ENCODE measurements around the gene RINT1. TPM values are rescaled to one million over a fixed set of nuclear protein-coding genes. Genes with fewer than 3 reads are reported as not detected.

Gene RINT1
- total RNA-seq, 1 donor from 2014 or later, result 12.5 TPM

DNA sequence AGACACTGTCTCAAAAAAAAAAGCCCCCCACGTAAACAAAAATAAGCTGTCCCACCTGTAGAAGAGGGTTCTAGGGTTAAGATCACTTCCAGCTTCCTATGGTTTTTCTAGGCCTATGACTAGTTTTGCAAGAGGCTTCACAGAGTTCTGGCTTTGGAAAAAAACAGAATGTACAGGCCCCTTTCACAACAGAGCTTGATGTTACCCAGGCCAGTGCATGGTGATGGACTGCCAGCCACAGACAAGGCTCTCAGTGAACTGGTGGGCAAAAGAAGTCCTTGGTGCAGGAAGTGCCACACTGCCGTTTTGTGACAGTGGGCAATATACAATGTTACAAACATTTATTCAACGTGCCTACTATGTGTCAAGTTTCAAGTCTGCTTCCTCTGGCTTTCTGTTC, 67.5 kb downstream of the RINT1 start:
- no peak for DNase-seq (ENCODE audit: low spot score)

DNA sequence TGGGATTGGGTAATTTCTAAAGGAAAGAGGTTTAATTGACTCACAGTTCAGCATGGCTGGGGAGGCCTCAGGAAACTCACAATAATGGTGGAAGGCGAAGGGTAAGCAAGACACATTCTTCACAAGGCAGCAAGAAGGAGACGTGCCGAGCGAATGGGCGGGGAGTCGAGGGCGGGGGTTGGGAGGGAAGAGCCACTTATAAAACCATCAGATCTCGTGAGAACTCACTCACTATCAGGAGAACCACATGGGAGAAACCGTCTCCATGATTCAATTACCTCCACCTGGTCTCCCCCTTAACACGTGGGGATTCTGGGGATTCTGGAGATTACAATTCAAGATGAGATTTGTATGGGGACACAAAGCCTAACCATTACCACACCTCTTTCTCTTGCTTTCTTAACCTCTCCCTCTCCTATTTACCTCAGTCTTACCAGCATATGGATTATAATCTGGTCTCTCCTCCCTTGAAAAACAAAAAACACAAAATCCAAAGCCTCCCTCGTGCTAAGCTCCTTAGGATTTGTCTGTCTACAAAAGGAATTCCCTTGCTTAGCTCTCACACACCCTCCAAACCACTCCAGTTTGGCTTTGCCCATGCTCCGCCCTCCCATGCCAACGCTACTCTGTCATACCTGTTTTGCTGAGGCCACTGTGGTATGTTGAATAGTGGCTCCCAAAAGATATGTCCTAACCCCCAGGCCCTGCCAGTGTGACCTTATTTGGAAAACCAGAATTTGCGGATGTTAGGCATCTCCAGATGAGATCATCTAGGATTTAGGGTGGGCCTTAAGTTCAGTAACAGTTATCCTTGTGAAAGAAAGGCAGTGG, 68.9 kb downstream of the RINT1 start:
- no peak for DNase-seq (ENCODE audit: low spot score)

DNA sequence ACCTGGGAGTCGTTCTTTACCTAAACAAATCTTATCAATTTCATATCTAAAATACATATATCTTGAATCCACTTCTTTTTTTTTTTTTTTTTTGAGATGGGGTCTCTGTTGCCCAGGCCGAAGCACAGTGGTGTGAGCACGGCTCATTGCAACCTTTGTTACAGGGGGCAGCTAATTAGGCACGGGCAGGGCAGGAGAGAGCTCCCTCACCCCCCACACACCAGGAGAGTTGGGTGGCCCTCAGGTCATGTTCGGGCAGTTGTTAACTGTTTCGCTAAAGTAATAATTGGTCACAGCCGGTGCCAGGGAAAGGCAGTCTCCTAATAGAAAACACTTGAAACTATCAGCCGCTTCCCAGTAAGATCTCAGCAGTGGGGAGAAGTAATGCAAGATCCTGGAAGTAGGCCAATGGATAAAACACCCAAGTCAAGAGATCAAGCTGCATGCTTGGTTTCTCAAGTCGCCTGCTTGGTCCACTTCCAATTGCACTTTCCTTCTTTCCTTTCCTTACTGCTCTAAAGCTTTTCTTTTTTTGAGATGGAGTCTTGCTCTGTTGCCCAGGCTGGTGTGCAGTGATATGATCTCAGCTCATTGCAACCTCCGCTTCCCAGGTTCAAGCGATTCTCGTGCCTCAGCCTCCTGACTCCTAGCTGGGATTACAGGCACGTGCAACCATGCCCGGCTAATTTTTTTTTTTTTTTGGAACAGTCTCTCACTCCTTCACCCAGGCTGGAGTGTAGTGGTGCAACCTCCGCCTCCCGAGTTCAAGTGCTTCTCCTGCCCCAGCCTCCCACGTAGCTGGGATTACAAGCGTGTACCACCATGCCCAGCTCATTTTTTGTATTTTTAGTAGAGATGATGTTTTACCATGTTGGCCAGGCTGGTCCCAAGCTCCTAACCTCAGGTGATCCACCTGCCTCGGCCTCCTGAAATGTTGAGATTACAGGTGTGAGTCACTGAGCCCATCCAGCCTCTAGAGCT, 70.6 kb downstream of the RINT1 start:
- DNase-seq (ENCODE audit: low spot score), result no peak

DNA sequence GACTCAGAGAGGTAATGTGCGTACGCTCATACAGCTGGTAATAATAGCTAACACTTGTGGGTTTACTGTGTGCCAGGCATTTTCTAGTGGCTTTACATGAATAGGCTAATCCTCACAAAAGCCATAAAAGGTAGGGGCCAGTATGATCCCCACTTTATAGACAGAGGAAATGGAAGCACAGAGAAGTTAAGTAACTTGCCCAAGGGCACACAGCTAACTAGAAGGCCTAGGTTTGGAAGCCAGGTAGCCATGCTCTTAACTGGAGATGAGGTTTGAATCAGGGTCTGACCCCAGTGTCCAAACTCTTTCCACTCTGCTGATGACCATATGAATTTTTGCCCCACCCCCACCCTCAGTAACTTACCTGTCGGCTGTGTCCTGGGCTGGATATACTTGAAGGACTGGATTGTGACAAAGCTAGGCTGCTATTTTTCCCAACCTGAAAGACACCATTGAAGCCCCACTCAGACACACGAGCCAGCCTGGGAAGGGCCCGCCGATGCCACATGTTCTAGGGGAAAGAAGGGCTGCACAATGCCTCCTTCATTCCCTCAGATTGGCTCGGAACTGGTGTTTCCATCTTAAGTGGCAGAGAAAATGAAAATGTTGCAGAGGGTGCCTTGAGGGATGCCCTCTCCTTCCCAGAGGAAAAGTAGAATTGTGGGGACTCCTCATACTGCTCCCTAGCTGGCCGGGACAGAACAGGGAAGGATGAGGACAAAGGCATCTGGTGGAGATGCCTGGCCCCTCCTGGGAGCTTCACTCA, 78.3 kb downstream of the RINT1 start:
- DNase-seq (ENCODE audit: low spot score), result no peak

DNA sequence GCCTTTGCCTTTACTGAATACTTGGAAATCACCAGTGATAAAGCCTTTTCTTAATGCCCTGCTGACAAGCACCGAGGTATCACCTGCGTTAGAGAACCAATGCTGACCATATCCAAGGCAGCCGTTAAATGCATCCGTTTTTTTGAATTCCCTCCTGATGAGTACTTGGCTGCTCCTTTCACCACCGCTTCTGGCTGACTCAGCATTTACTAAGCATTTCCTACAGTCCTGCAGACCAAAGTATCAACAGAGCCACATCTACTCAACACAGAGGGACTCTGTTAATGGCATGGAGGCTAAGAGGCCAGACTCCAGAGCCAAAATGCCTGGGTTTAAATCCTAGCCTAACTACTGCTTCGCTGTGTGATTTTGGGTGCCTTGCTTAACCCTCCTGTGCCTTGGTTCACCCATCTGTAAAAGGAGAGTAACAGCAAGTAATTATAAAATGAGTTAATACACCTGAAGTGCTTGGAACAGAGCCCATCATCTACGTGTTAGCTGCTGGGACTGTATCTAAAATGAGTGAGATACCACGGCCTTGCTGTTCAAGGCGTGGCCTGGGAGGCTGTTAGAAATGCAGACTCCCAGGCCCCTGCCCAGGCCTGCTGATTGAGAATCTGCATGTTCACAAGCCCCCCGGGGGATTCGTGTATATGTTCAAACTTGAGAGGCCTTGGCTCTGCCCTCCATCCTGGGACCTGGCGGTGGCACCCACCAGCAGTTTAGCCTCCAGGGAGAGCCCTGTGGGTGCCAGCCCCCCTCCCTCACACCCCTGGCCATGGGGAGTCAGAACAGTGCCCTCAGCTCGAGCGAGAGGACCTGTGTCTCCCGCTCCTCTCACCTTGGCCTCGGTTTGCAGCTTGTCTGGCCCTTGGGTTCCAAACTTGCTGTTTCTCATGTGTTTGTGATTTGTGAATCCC, 80.1 kb downstream of the RINT1 start:
- no peak for DNase-seq (ENCODE audit: low spot score)

DNA sequence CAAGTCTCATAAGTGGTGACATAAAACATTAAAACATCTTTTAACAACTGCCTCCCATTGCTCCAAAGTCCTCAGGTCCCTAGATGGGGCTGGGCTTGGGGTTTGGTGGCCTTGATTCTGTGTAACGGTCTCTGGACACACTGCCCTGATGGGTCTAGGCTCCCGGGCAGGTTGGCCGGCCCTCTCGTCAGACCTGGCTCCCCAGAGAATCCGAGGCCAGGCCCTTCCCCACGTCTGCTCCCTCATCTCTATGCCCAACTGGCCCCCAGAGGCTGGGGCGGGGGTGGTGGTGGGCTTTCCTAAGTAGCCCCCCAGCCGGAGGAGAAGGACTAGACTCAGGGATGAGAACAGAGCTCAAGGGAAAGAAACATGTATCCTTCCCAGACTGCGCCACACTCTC, 80.8 kb downstream of the RINT1 start:
- no peak for DNase-seq (ENCODE audit: low spot score)

DNA sequence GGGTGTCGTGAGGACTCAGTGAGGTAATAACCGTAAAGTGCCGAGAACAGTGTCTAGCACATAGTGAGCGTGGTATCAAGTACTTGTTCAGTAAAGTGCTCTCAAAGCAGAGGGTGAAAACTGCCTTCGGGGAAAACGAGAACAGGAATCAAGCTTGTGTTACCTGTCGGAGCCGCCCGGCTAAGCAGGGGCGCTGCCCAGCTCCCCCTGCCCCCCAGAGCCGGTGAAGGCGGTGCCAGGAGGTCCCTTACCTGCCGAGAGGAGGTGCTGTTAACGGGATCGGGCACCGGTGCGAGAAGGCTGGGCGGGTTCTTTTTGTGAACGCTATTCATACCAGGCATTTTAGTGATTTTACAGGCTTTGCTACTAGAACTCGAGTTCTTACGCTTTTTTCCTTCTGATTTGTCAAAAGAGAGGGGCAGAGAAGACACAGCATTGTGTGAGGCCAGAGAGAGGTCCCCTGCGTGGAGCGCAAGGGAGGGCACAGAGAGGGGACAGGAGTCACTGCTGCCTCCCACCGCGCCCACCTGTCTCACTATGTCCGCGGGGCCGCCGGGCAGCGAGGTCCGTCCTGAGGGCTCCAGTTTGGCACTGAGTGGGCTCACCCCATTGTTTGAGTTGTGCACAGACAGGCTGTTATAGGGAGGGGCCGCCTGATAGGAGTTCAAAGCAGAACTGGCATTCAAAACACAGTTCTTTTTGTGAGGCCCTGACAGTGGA, 81.8 kb downstream of the RINT1 start:
- no peak for DNase-seq (ENCODE audit: low spot score)

DNA sequence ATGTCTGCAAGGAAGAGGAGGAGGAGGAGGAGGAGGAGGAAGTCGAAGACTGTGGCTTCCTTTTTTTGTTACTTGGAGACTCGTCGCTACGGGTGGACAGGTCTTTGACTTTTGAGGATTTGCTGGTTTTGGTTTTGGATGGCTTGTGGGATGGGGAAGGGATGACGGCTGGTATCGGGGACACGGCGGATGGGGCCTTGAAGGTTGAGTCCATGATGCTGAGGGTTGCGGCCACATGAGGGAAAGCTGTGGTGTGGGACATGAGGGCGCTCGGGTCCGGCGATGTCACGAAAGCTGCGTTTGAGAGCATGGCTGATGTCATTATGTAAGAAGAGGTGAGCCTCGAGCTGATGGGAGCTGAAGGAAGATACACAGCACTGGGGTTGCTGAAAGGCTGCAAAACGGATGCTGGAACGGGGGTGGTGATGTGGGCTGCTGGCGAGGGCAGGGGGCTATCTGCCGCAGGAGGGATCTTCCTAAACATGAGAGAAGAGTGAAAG, 82.4 kb downstream of the RINT1 start:
- DNase-seq (ENCODE audit: low spot score), result no peak

Other genes with a start within 250 kb of the RINT1 start
- gene SRPK2, start 143.3 kb upstream of the RINT1 start, total RNA-seq, result 45.0 TPM
- gene PUS7, start 9.9 kb upstream of the RINT1 start, total RNA-seq, result 5.3 TPM
- not detected for gene EFCAB10, start 49.3 kb downstream of the RINT1 start, total RNA-seq